Stimulated activated CD8-positive, alpha-beta memory T cell treated with anti-CD3 and anti-CD28 coated beads, Interleukin-4, amount 100 ng/mL, for 4 hours (primary cell): ENCODE results near the gene FAM193B.
"Not testable (repeated sequence)": the region's sequence is repeated elsewhere in the genome, so short reads cannot be mapped to it uniquely, and the experiment has no call there.

ENCODE experiments used
- DNase-seq, 2 donors: peaks; one replicate each; pipeline ENCODE4 v3.0.0-alpha.2; 2020; ENCODE audit warnings: low read depth in 2 of 2, low spot score in 1 of 2

Gene FAM193B

GRCh38 chr5:177487975-177488374, 66.4 kb downstream of the FAM193B start:
- no peak for DNase-seq

GRCh38 chr5:177487144-177487543, 67.2 kb downstream of the FAM193B start:
- DNase-seq = no peak

GRCh38 chr5:177486256-177486655, 68.1 kb downstream of the FAM193B start:
- no peak for DNase-seq

GRCh38 chr5:177485753-177486152, 68.6 kb downstream of the FAM193B start:
- not testable (repeated sequence) for DNase-seq

GRCh38 chr5:177484902-177485549, 69.3 kb downstream of the FAM193B start:
- no peak for DNase-seq

- no peak for DNase-seq
These were observed 70.1 kb downstream of the FAM193B start for GRCh38 chr5:177483994-177484901.

GRCh38 chr5:177483042-177483441, 71.3 kb downstream of the FAM193B start:
- no peak for DNase-seq

GRCh38 chr5:177482359-177482795, 72.0 kb downstream of the FAM193B start:
- DNase-seq = no peak

- DNase-seq = no peak
These were observed 74.6 kb downstream of the FAM193B start for GRCh38 chr5:177479774-177480173.

GRCh38 chr5:177478711-177479646, 75.4 kb downstream of the FAM193B start:
- DNase-seq = no peak

- no peak for DNase-seq
These were observed 76.5 kb downstream of the FAM193B start for GRCh38 chr5:177477701-177478477.

GRCh38 chr5:177476531-177477233, 77.7 kb downstream of the FAM193B start:
- no peak for DNase-seq

GRCh38 chr5:177475563-177476427, 78.6 kb downstream of the FAM193B start:
- DNase-seq = no peak

- no peak for DNase-seq
These were observed 79.4 kb downstream of the FAM193B start for GRCh38 chr5:177474846-177475562.

GRCh38 chr5:177474002-177474476, 80.3 kb downstream of the FAM193B start:
- no peak for DNase-seq

- DNase-seq = no peak
These were observed 80.8 kb downstream of the FAM193B start, which contains the start of gene DBN1 for GRCh38 chr5:177473443-177474001. DBN1 (minus strand) TSS chr5:177473634; CDS start chr5:177473521, 113 bp downstream.
